ENCODE results near the gene MMD.

The MMD gene

GRCh38 chr17:55345132-55345531 lies 76.5 kb downstream of the MMD start:
- DNase-seq: no peak

DNA sequence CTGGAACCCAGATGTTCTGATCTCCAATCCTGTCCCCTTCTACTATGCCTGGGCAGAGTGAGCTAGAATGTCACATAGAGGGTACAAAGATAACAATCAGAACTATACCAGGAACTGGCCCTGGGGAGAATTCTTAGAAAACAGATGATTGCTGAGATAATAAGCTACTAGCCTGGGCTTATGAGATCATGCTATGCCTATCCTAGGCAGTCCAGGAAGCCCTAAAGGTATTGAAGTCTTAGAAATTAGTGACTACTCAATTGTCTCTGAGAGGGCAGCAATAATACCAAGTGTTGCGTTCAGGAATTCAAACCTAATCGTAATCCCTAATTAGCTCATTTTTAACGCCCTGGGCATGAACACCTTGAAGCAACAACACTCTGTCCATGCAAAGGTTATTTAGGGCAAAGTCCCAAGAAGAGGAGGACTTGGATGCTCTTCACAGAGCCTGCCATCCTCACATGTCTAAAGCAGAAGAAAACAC lies 77.1 kb downstream of the MMD start:
- no peak for DNase-seq

GRCh38 chr17:55343900-55344513 lies 77.6 kb downstream of the MMD start:
- DNase-seq: no peak

- DNase-seq: no peak
Measured at GRCh38 chr17:55342800-55343585, 78.6 kb downstream of the MMD start.
